ENCODE measurements around the gene SERPINA12.

DNA sequence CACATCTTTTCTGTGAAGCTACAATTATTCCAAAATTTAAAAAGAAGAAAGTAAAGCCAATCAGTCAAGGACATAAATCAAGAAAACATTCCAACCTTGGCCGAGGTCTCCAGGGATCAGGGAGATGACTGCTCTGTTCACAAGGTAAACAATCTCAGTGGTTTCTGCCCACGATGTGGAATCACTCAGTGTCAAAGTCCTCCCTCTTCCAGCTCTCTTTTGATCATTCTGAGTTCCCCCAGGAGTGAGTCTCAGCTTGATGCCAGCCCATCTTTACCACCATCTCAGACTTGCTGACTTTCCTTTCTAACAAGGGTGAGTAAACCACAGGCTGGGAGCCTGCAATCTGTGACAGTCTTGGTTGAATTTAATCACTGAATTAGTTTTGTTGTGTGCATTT lies 28.5 kb downstream of the SERPINA12 start:
- TF ChIP-seq, protein P1, sequence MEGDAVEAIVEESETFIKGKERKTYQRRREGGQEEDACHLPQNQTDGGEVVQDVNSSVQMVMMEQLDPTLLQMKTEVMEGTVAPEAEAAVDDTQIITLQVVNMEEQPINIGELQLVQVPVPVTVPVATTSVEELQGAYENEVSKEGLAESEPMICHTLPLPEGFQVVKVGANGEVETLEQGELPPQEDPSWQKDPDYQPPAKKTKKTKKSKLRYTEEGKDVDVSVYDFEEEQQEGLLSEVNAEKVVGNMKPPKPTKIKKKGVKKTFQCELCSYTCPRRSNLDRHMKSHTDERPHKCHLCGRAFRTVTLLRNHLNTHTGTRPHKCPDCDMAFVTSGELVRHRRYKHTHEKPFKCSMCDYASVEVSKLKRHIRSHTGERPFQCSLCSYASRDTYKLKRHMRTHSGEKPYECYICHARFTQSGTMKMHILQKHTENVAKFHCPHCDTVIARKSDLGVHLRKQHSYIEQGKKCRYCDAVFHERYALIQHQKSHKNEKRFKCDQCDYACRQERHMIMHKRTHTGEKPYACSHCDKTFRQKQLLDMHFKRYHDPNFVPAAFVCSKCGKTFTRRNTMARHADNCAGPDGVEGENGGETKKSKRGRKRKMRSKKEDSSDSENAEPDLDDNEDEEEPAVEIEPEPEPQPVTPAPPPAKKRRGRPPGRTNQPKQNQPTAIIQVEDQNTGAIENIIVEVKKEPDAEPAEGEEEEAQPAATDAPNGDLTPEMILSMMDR (IDR thresholded peaks at IDR 0.05) = no peak
- TF ChIP-seq POLR2A (IDR thresholded peaks at IDR 0.05) (no peak), POLR2AphosphoS5 (IDR thresholded peaks at IDR 0.05; ENCODE audit: insufficient read depth in 1 of 2, low read depth in 1 of 2) (no peak)

Measured in vagina (tissue), 2 donors.